Panc1 (cell line): Measurements from ENCODE around the gene C3orf22. TPM values are rescaled to one million over a fixed set of nuclear protein-coding genes. Genes with fewer than 3 reads are reported as not detected.

Experiments used
- ATAC-seq: fragments of 200-7000 bp; cut with Tn5 transposase; 2 replicates; pipeline ENCODE4 v1.9.1; 2020; ENCODE audit warnings: mild to moderate bottlenecking, moderate library complexity
- BruUV-seq: library from RNA; stranded (reverse); fragments of 400-500 nt; replicated peaks from 2 replicates; lab custom pipeline; 2021; lab: Mats Ljungman, UMichigan
- CTCF ChIA-PET: fragments of 300-600 bp; sonication (Branson Sonifier 250); formaldehyde crosslinking; loops from one replicate; lab custom pipeline; 2022; ENCODE audit warnings: antibody characterized with exemption; lab: Charles Lee
- POLR2A ChIA-PET: fragments of 300-600 bp; sonication (Branson Sonifier 250); formaldehyde crosslinking; loops from one replicate; lab custom pipeline; 2022; ENCODE audit warnings: antibody characterized with exemption; lab: Charles Lee
- DNase-seq: peaks from one replicate; pipeline ENCODE4 v3.0.0-alpha.2; 2010; ENCODE audit warnings: low read depth, low spot score
- H3K27ac ChIP-seq: 2 replicates; pipeline ENCODE4 v1.5.1; 2011; ENCODE audit warnings: mild to moderate bottlenecking, low read length, inconsistent platforms
- H3K27me3 ChIP-seq: fragments of 200-500 bp; sonication (Bioruptor generic); 2 replicates; pipeline ENCODE4 v1.6.0; 2014; ENCODE audit warnings: low read length, inconsistent platforms; ENCODE audit not compliant: control insufficient read depth, insufficient read depth
- H3K36me3 ChIP-seq: fragments of 200-500 bp; sonication (Bioruptor generic); 2 replicates; pipeline ENCODE4 v1.5.1; 2014; ENCODE audit warnings: inconsistent platforms, mild to moderate bottlenecking, low read length, moderate library complexity; ENCODE audit not compliant: control insufficient read depth, insufficient read depth
- H3K4me1 ChIP-seq: 2 replicates; pipeline ENCODE4 v1.5.1; 2011; ENCODE audit warnings: inconsistent platforms, mild to moderate bottlenecking, low read length, moderate library complexity; ENCODE audit not compliant: control insufficient read depth, insufficient read depth
- H3K4me3 ChIP-seq, 2 experiments: 2 replicates each; pipeline ENCODE4 v1.5.1; 2011 to 2012; ENCODE audit warnings: low read depth in 2 of 2, low read length in 2 of 2, mild to moderate bottlenecking in 2 of 2, inconsistent platforms in 1 of 2, moderate library complexity in 1 of 2
- H3K9me3 ChIP-seq: fragments of 200-500 bp; sonication (Bioruptor generic); 2 replicates; pipeline ENCODE4 v1.5.1; 2014; ENCODE audit warnings: low read depth, mild to moderate bottlenecking, inconsistent platforms, low read length, moderate library complexity; ENCODE audit not compliant: control insufficient read depth, insufficient read depth
- POLR2AphosphoS5 ChIP-seq: IDR thresholded peaks from 2 replicates; pipeline ENCODE4 v1.6.1; 2012; ENCODE audit warnings: mild to moderate bottlenecking, low read depth, low read length, moderate library complexity
- SIN3A ChIP-seq: IDR thresholded peaks from 2 replicates; pipeline ENCODE4 v1.6.1; 2012; ENCODE audit warnings: low read depth, mild to moderate bottlenecking, low read length, moderate library complexity, borderline replicate concordance; ENCODE audit not compliant: insufficient read depth
- TCF7L2 ChIP-seq: IDR thresholded peaks from 2 replicates; pipeline ENCODE4 v1.6.1; 2011; ENCODE audit warnings: mild to moderate bottlenecking, low read depth, low read length, inconsistent platforms
- in situ Hi-C: cut with HindIII; loops from 2 replicates; pipeline ENCODE4 v1.10.0; 2016; ENCODE audit warnings: low sequenced_read_pairs, low pct_unique_long_range_greater_than_20kb
- intact Hi-C: fragments of 100-400 bp; cut with micrococcal nuclease; formaldehyde crosslinking; loops from one replicate; pipeline ENCODE4 v1.10.0; 2022; ENCODE audit not compliant: unreplicated experiment
- total RNA-seq: library from RNA; stranded (reverse); gene quantifications from one replicate; pipeline ENCODE4 v1.2.1, GENCODE V29; 2021; ENCODE audit not compliant: unreplicated experiment
- TF ChIP-seq, protein P1 (sequence below), 2 experiments: IDR thresholded peaks; 2 replicates each; pipeline ENCODE4 v1.6.1; 2011 to 2012; ENCODE audit warnings: low read depth in 2 of 2, control low read depth in 1 of 2, low read length in 1 of 2, mild to moderate bottlenecking in 1 of 2, moderate library complexity in 1 of 2; ENCODE audit not compliant: insufficient read depth in 1 of 2
- TF ChIP-seq, protein P2 (sequence below): fragments of 450-650 bp; IDR thresholded peaks from 2 replicates; pipeline ENCODE4 v1.5.1; 2017; ENCODE audit warnings: mild to moderate bottlenecking

C3orf22 gene
- total RNA-seq, 1 experiment from 2014 or later: not detected

DNA sequence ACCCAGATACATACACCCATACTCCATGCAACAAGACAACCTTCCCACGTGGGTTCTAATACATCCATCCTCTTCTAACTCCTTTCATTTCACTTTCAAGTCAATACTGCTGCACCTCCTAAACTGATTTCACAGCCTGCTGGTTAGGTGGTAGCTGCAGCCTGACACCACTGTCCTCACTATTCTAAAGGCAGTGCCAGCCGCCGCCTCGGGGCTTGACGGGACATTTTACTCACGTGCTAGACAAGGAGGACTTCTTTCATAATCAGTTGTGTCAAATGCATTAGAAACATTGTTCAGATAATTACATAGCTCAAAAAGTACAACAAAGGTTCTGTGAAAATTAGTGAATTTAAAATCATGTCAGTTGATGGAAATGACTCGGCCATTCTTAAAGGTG, 47.4 kb downstream of the C3orf22 start:
- in situ Hi-C loops: no loop called here
- no peak for TF ChIP-seq TCF7L2
- no peak for TF ChIP-seq POLR2AphosphoS5
- TF ChIP-seq, protein P1, sequence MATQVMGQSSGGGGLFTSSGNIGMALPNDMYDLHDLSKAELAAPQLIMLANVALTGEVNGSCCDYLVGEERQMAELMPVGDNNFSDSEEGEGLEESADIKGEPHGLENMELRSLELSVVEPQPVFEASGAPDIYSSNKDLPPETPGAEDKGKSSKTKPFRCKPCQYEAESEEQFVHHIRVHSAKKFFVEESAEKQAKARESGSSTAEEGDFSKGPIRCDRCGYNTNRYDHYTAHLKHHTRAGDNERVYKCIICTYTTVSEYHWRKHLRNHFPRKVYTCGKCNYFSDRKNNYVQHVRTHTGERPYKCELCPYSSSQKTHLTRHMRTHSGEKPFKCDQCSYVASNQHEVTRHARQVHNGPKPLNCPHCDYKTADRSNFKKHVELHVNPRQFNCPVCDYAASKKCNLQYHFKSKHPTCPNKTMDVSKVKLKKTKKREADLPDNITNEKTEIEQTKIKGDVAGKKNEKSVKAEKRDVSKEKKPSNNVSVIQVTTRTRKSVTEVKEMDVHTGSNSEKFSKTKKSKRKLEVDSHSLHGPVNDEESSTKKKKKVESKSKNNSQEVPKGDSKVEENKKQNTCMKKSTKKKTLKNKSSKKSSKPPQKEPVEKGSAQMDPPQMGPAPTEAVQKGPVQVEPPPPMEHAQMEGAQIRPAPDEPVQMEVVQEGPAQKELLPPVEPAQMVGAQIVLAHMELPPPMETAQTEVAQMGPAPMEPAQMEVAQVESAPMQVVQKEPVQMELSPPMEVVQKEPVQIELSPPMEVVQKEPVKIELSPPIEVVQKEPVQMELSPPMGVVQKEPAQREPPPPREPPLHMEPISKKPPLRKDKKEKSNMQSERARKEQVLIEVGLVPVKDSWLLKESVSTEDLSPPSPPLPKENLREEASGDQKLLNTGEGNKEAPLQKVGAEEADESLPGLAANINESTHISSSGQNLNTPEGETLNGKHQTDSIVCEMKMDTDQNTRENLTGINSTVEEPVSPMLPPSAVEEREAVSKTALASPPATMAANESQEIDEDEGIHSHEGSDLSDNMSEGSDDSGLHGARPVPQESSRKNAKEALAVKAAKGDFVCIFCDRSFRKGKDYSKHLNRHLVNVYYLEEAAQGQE (IDR thresholded peaks at IDR 0.05; ENCODE audit: insufficient read depth in 1 of 2, low read depth in 2 of 2, low read length in 1 of 2): no peak
- TF ChIP-seq SIN3A: no peak
- TF ChIP-seq, protein P2, sequence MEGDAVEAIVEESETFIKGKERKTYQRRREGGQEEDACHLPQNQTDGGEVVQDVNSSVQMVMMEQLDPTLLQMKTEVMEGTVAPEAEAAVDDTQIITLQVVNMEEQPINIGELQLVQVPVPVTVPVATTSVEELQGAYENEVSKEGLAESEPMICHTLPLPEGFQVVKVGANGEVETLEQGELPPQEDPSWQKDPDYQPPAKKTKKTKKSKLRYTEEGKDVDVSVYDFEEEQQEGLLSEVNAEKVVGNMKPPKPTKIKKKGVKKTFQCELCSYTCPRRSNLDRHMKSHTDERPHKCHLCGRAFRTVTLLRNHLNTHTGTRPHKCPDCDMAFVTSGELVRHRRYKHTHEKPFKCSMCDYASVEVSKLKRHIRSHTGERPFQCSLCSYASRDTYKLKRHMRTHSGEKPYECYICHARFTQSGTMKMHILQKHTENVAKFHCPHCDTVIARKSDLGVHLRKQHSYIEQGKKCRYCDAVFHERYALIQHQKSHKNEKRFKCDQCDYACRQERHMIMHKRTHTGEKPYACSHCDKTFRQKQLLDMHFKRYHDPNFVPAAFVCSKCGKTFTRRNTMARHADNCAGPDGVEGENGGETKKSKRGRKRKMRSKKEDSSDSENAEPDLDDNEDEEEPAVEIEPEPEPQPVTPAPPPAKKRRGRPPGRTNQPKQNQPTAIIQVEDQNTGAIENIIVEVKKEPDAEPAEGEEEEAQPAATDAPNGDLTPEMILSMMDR: no peak

DNA sequence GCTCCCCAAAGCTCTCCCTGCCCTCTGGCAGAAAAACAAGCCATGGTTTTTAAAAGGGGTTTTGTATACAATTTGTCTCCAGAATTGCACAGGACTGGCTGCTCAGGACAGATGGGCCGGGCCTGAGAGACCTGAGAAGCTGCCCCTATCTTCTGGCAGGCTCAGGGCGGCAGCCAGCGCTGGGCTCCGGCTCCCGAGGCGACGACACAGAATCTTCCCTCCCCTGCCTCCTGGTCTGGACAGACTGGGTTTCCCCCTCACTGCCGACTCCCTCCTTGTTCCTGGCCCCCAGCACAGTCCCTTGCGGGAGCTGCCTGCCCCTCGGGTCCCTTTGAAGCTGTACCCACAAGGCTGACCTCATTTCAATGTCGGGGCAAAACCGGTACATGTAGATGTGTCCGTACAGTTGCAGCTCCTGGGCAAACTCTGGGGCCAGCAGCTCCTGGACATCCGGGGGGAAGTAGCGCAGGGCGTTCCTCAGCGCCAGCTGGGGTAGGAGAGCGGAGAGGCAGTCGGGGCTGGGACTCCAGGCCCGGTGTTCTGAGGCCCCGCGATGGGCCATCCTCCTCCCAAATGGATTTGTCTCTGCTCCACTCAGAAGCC, 48.3 kb downstream of the C3orf22 start:
- BruUV-seq: no TSS peak
- intact Hi-C loops (no loop called here), in situ Hi-C loops (no loop called here)
- ChIA-PET CTCF (no interaction called here), POLR2A (no interaction called here)
- H3K9me3 ChIP-seq: no peaks in the 10 kb centered on the region
- peaks cover 2% of the 10 kb centered on the region; the same call in 1 of the 2 replicates for H3K27me3 ChIP-seq
- TF ChIP-seq, protein P1 (IDR thresholded peaks at IDR 0.05; ENCODE audit: insufficient read depth in 1 of 2, low read depth in 2 of 2, low read length in 1 of 2): no peak
- TF ChIP-seq SIN3A (no peak), TCF7L2 (no peak), POLR2AphosphoS5 (no peak)
- H3K4me3 ChIP-seq: no peak overlapping the region
- DNase-seq: no peak
- H3K4me1 ChIP-seq: no peaks in the 10 kb centered on the region
- no peaks in the 10 kb centered on the region for H3K36me3 ChIP-seq
- ATAC-seq: no peak
- no peak overlapping the region for H3K27ac ChIP-seq

More for the DNA sequence above, 47.4 kb downstream of the C3orf22 start:
- no peaks in the 10 kb centered on the region for H3K4me1 ChIP-seq
- intact Hi-C loops: no loop called here
- no peaks in the 10 kb centered on the region for H3K9me3 ChIP-seq
- no peak overlapping the region for H3K27ac ChIP-seq
- H3K27me3 ChIP-seq: 0 out of 2 replicates have a peak, but pooled peaks cover 2% of the 10 kb centered on the region
- H3K36me3 ChIP-seq: no peaks in the 10 kb centered on the region
- H3K4me3 ChIP-seq: no peak overlapping the region
- ChIA-PET CTCF (no interaction called here), POLR2A (no interaction called here)
- ATAC-seq (no peak), DNase-seq (no peak)
- BruUV-seq: no TSS peak
